ENCODE measurements around the gene CLCA1.

Gene CLCA1

DNA sequence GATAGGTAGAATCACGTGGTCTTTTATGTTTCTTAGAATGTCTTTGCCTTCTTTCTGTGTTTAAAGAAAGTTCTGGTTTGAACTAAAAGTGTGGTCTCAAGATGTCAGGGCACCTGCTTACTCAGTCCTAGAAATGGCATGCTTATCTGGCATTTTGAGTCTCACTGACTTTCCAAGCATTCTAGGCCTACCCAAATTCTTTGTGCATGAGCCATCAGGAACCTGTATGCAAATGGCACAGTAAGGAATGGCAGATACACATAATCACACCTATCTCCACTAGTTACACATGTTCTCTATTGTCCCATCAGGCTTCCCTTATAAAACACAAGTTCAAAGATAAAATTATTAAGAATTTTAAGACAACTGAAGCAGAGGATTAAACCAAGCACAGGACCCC is 48.6 kb downstream of the CLCA1 start:
- no peak for DNase-seq
- H3K27ac ChIP-seq, result no peak overlapping the region
- TF ChIP-seq, protein P1, sequence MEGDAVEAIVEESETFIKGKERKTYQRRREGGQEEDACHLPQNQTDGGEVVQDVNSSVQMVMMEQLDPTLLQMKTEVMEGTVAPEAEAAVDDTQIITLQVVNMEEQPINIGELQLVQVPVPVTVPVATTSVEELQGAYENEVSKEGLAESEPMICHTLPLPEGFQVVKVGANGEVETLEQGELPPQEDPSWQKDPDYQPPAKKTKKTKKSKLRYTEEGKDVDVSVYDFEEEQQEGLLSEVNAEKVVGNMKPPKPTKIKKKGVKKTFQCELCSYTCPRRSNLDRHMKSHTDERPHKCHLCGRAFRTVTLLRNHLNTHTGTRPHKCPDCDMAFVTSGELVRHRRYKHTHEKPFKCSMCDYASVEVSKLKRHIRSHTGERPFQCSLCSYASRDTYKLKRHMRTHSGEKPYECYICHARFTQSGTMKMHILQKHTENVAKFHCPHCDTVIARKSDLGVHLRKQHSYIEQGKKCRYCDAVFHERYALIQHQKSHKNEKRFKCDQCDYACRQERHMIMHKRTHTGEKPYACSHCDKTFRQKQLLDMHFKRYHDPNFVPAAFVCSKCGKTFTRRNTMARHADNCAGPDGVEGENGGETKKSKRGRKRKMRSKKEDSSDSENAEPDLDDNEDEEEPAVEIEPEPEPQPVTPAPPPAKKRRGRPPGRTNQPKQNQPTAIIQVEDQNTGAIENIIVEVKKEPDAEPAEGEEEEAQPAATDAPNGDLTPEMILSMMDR (IDR thresholded peaks at IDR 0.05; ENCODE audit: low read depth, low read length), result no peak

DNA sequence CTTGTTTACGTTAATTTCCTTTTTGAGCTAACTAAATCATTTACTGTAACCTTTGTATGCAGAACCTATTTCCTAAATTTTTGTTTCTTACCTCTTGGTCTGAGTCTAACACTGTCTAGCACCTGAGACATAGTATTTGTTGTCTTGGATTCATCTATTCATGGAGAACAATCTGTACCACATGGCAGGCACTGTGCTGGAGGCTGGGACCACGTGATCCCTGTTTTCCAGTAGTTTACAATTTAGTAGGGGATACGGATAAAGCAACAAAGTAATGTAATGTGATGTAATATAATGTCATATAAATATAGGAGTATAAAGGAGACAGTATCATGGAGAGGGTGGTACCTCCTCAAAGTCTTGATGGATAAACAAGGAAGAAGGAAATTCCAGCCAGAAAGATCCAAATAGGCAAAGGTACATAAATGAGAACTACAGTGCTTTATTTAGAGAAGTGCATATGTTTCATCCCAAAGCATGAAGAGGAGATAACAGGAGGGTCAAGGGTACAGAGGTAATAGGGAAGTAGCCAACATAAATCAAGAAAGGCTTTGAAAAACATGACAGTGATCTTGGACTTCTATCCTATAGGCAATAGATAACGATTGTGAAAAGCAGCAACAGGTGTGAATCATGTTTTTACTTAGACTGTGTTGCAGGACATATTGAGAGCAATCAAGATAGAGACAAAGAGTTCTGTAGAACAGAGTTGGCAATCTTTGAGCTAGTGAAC is 52.2 kb downstream of the CLCA1 start:
- no peak for DNase-seq
- Histone ChIP-seq H3K36me3 (no peaks in the 10 kb centered on the region), H3K4me3 (ENCODE audit: low read depth, low read length) (no peak overlapping the region), H3K27ac (no peak overlapping the region), H3K27me3 (ENCODE audit: insufficient read depth, low read depth, severe bottlenecking) (no peaks in the 10 kb centered on the region), H3K9me3 (ENCODE audit: severe bottlenecking) (peaks cover 2% of the 10 kb centered on the region)
- TF ChIP-seq, protein P1 (IDR thresholded peaks at IDR 0.05; ENCODE audit: low read depth, low read length), result no peak

More for the DNA sequence above, 48.6 kb downstream of the CLCA1 start:
- no peaks in the 10 kb centered on the region for H3K27me3 ChIP-seq (ENCODE audit: insufficient read depth, low read depth, severe bottlenecking)
- no peaks in the 10 kb centered on the region for H3K9me3 ChIP-seq (ENCODE audit: severe bottlenecking)
- no peak overlapping the region for H3K4me3 ChIP-seq (ENCODE audit: low read depth, low read length)
- no peaks in the 10 kb centered on the region for H3K36me3 ChIP-seq

DNA sequence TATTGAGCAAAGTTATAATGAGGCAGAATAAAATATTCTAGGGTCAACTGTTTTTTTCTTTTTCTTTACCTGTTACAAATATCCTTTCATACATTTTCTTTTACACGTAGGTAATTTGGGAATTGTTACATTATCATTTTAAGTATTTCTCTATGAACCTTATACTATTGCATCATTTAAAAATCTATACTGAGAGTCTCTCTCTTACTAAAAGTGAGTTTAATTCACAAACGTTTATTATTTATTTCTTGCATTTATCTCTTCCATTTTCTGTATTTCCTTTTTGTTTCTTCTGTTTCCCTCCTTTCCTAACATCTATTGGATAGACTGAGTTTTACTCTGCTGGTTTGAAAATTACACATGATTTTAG is 52.8 kb downstream of the CLCA1 start:
- Histone ChIP-seq H3K27ac (no peak overlapping the region), H3K9me3 (ENCODE audit: severe bottlenecking) (peaks cover 2% of the 10 kb centered on the region), H3K27me3 (ENCODE audit: insufficient read depth, low read depth, severe bottlenecking) (no peaks in the 10 kb centered on the region), H3K4me3 (ENCODE audit: low read depth, low read length) (no peak overlapping the region), H3K36me3 (no peaks in the 10 kb centered on the region)
- TF ChIP-seq, protein P1 (IDR thresholded peaks at IDR 0.05; ENCODE audit: low read depth, low read length), result no peak
- no peak for DNase-seq

DNA sequence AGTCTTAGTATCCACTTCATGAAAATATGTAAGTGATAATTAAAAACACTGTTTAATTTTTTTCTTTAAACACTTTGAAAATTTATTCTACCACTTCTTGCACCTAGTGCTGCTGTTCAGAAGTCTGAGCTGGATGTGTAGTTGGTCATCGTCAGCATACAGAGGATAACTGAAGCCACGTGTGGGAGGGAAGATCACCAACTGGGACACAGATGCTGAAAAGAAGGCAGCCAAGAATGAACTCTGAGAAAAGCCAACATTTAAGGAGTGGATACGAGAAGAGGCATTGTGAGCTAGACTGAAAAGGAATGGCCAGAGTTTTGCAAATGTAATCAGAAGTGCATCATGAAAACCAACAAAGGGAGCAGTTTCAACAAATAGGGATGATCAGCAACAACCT is 53.5 kb downstream of the CLCA1 start:
- Histone ChIP-seq H3K36me3 (no peaks in the 10 kb centered on the region), H3K27me3 (ENCODE audit: insufficient read depth, low read depth, severe bottlenecking) (no peaks in the 10 kb centered on the region), H3K9me3 (ENCODE audit: severe bottlenecking) (peaks cover 2% of the 10 kb centered on the region), H3K4me3 (ENCODE audit: low read depth, low read length) (no peak overlapping the region), H3K27ac (no peak overlapping the region)
- TF ChIP-seq, protein P1 (IDR thresholded peaks at IDR 0.05; ENCODE audit: low read depth, low read length), result no peak
- no peak for DNase-seq

DNA sequence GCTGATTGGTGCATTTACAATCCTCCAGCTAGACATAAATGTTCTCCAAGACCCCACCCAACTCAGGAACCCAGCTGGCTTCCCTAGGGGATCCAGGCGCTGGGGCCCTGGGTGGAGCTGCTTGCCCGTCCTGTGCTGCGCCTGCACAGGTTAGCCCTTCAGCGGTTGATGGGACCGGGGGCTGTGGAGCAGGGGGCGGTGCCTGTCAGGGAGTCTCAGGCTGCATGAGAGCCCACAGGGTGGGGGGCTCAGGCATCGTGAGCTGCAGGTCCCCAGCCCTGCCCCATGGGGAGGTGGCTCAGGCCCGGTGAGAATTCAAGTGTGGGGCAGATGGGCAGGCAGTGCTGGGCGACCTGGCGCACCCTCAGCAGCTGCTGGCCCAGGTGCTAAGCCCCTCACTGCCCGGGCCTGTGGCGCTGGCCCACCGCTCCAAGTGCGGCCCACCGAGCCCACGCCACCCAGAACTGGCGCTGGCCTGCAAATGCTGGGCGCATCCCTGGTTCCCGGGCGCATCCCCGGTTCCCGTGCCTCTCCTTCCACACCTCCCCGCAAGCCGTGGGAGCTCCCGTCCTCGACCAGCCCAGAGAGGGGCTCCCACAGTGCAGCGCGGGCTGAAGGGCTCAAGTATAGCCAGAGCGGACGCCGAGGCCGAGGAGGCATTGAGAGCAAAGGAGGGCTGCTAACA is 55.1 kb downstream of the CLCA1 start:
- Histone ChIP-seq H3K27me3 (ENCODE audit: insufficient read depth, low read depth, severe bottlenecking) (no peaks in the 10 kb centered on the region), H3K36me3 (no peaks in the 10 kb centered on the region), H3K27ac (no peak overlapping the region), H3K9me3 (ENCODE audit: severe bottlenecking) (peaks cover 2% of the 10 kb centered on the region), H3K4me3 (ENCODE audit: low read depth, low read length) (no peak overlapping the region)
- TF ChIP-seq, protein P1 (IDR thresholded peaks at IDR 0.05; ENCODE audit: low read depth, low read length), result no peak
- DNase-seq, result no peak

Data from WERI-Rb-1 (cell line).